HTR-8/SVneo (cell line): ENCODE measurements around the gene ZC3H10.
"Not testable (repeated sequence)": the region's sequence is repeated elsewhere in the genome, so short reads cannot be mapped to it uniquely, and the experiment has no call there.

Experiments
- DNase-seq: peaks from one replicate; pipeline ENCODE4 v3.0.0; 2011; ENCODE audit warnings: low spot score, mixed read lengths; ENCODE audit not compliant: insufficient read length
- FAIRE-seq: peaks from 2 replicates; lab custom pipeline; 2011; peaks lifted over from hg19 to GRCh38; lab: Jason Lieb, UNC

ZC3H10 gene

GRCh38 chr12:56117778-56118687 is at the start of gene ZC3H10:
TSS of gene ZC3H10 (plus strand) at chr12:56118266. CDS start at chr12:56120563, 2,297 bp downstream.
- FAIRE-seq = peak; percentile 98
- peak; percentile 92 for DNase-seq

GRCh38 chr12:56071648-56072047 is 46.4 kb upstream of the ZC3H10 start:
- no peak for DNase-seq
- no peak for FAIRE-seq

- FAIRE-seq = no peak
These were observed 43.7 kb upstream of the ZC3H10 start for GRCh38 chr12:56074396-56074795.

GRCh38 chr12:56077966-56078365 is 40.1 kb upstream of the ZC3H10 start:
- not testable (repeated sequence) for DNase-seq, FAIRE-seq

More at GRCh38 chr12:56074396-56074795, 43.7 kb upstream of the ZC3H10 start:
- DNase-seq = no peak

GRCh38 chr12:56078427-56078826 is 39.6 kb upstream of the ZC3H10 start:
- FAIRE-seq = no peak
- DNase-seq = no peak

- DNase-seq (peak; percentile 81), FAIRE-seq (no peak)
These were observed 38.9 kb upstream of the ZC3H10 start for GRCh38 chr12:56078931-56079722.

- FAIRE-seq (peak; percentile 86), DNase-seq (peak; percentile 85)
These were observed 38.1 kb upstream of the ZC3H10 start, which contains the start of gene ERBB3 for GRCh38 chr12:56079723-56080555. TSS of gene ERBB3 (plus strand) at chr12:56080165. CDS start at chr12:56080301, 136 bp downstream.

GRCh38 chr12:56080556-56081138 is 37.4 kb upstream of the ZC3H10 start:
- DNase-seq (no peak), FAIRE-seq (no peak)

- no peak for DNase-seq
These were observed 36.4 kb upstream of the ZC3H10 start for GRCh38 chr12:56081393-56082347.

GRCh38 chr12:56082382-56082781 is 35.7 kb upstream of the ZC3H10 start:
- DNase-seq (no peak), FAIRE-seq (no peak)

More at GRCh38 chr12:56081393-56082347, 36.4 kb upstream of the ZC3H10 start:
- no peak for FAIRE-seq

- no peak for FAIRE-seq
- DNase-seq = no peak
These were observed 35.1 kb upstream of the ZC3H10 start for GRCh38 chr12:56082967-56083366.

GRCh38 chr12:56084958-56085543 is 33.0 kb upstream of the ZC3H10 start:
- no peak for DNase-seq
- FAIRE-seq = peak; percentile 9

- DNase-seq (no peak), FAIRE-seq (no peak)
These were observed 32.0 kb upstream of the ZC3H10 start for GRCh38 chr12:56086096-56086495.

GRCh38 chr12:56086608-56087007 is 31.5 kb upstream of the ZC3H10 start:
- no peak for DNase-seq
- no peak for FAIRE-seq

GRCh38 chr12:56087220-56087619 is 30.8 kb upstream of the ZC3H10 start:
- FAIRE-seq = no peak
- no peak for DNase-seq

GRCh38 chr12:56097738-56098137 is 20.3 kb upstream of the ZC3H10 start:
- no peak for DNase-seq
- FAIRE-seq = no peak

GRCh38 chr12:56098592-56098991 is 19.5 kb upstream of the ZC3H10 start:
- DNase-seq = no peak
- no peak for FAIRE-seq

GRCh38 chr12:56099787-56100186 is 18.3 kb upstream of the ZC3H10 start:
- DNase-seq (no peak), FAIRE-seq (no peak)
